Central memory CD4-positive, alpha-beta T cell (primary cell): Measurements from ENCODE around the gene PLA2G6.

Experiments used
- DNase-seq: peaks from one replicate; pipeline ENCODE4 v3.0.0; 2022
- total RNA-seq, 3 experiments: gene quantifications; one replicate each; lab custom pipeline; 2026; lab: John Stamatoyannopoulos, UW

Gene PLA2G6, protein sequence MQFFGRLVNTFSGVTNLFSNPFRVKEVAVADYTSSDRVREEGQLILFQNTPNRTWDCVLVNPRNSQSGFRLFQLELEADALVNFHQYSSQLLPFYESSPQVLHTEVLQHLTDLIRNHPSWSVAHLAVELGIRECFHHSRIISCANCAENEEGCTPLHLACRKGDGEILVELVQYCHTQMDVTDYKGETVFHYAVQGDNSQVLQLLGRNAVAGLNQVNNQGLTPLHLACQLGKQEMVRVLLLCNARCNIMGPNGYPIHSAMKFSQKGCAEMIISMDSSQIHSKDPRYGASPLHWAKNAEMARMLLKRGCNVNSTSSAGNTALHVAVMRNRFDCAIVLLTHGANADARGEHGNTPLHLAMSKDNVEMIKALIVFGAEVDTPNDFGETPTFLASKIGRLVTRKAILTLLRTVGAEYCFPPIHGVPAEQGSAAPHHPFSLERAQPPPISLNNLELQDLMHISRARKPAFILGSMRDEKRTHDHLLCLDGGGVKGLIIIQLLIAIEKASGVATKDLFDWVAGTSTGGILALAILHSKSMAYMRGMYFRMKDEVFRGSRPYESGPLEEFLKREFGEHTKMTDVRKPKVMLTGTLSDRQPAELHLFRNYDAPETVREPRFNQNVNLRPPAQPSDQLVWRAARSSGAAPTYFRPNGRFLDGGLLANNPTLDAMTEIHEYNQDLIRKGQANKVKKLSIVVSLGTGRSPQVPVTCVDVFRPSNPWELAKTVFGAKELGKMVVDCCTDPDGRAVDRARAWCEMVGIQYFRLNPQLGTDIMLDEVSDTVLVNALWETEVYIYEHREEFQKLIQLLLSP
- 16.1 to 74.7 (median 70.9) reads per million in 3 experiments for total RNA-seq

DNA sequence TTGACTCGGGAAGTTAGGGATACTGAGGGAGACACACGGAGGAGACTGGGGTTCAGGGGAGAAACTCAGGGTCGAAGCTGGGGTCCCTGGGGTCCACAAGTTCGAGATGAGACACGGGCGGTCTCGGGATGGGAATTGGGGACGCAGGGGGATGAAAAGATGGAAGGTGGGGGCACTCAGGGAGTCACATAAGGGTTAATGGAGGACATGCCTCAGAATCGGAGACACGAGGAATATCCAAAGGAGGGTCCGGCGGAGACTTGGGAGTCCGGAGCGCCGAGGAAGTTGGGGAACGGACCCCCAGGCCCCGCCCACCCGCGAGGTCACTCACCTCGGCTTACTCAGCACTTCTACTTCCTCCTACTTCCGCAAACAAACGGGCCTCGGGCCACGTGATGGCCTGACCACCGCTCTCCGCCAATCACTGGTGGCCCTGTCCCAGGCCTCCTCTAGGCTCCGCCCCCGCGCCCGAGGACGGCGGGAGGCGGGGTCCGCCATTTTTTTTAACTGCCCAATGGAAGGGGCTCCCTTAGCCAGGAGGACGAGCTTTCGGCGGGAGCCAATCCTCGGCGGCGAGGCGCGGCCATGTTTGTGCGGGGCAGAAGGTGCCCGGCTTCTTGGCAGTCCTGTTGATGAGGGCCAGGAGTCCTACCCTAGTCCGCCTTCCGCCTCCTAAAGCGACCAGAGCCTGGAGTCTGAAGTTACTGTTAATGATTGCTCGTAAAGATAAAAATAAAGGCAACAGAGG lies at the start of gene PLA2G6:
Gene PLA2G6, minus strand, starts transcription at position 378 of the 748 bp plus-strand sequence. CDS start 12,404 bp downstream, outside the sequence.
- DNase-seq: peak; percentile 92

DNA sequence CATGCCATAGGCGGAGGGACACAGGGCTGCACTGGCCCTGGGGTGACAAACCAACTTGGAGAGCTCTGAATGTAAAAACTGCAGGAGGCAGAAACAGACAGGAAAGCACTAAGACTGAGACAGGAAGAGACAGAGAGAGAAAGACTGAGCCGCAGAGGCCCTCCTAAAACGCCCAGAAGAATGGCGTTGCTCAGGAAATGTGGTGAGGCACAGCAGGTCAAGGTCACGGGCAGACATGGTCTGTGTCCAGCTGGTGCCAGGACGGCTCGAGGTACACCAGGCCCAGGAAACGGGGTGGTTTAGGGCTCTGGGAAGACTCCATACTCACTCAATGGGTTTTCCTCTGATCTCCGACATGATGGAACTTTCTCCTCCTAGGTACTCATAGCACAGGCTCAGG lies 49.3 kb upstream of the PLA2G6 start:
- no peak for DNase-seq

DNA sequence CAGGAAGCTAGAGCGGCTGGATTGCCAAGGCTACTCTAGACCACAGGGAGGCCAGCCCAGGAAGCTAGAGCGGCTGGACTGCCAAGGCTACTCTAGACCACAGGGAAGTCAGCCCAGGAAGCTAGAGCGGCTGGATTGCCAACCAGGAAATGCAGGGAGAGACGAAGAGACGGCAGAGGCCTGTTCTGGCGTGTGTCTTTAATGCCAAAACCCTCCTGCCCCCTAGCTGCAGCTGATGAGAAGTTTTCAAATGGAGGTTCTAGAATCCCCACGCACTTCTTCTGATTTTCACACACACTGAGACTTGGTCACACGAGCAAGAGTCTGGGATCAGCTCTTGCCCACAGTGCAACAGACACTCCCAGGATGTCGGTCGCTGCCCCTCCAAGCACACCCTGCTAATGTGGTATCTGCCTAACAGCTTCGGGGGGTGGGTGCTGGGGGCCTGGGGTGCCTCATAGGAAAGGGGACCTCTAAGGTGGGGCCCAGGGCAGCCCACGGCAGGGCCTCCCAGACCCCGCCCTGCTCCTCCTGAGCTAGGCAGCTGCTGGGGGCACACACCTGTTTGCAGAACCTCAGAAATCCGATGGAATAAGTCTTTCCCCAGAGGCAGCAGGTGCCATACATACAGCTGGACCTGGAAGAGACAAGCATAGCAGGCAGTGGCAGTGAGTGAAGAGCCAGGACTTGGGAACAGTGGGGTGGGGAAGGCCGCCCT lies 48.6 kb upstream of the PLA2G6 start:
- peak; percentile 39 for DNase-seq

DNA sequence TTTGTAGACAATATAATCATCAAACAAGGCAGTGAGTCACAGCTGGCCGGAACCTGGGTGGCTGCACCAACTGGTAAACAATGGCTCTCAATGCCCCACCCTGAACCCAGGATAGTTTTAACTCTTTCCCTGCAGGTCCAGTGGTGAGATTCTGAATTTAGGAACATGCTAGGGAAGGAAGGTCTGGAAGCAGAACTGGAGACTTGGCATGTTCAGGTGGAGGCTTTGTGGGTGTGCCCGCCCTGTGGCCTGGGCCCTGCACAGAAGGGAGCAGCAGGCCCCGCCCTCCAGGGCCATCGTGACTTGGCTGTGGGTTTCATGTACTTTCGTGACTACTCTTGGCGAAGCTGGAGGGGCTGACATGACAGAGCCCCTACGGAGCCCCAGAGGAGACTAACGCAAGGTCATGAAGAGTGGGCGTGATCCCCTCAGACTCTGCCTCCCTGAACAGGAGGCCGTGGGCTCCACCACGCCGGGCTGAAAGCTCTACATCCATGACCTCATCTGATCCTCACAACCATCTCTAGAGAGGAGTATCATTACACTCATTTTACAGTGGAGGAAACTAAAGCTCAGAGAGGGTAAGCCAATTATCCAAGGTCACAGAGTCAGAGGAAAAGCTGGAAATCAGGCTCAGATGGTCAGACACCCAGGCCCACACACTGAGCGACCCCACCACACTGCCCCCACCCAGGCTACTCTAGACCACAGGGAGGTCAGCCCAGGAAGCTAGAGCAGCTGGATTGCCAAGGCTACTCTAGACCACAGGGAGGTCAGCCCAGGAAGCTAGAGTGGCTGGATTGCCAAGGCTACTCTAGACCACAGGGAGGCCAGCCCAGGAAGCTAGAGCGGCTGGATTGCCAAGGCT lies 47.5 kb upstream of the PLA2G6 start:
- no peak for DNase-seq

DNA sequence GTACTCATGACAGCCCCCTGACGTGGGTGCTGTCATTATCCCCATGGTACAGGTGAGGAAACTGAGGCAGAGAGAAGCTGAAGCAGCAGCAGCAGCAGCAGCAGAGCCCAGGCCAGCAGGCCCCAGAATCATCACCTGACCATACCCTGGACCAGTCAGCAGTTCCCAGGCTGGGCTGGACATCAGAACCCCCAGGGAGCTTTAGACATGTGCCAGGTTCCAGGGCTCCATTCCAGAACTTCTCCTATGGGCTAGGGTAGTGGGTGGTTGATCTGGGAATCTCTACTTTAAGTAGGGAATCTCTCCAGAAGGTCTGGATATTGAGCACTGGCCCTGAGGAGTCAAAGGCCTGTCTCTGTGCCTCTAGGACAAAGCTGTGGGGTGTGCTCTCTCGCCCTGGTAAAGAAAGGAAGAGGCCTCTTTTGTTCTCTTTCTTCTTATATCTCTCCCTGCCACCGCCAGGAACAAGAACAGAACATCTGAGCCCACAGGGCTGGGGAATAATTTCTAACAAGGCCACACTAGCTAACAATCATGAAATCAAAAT lies 46.8 kb upstream of the PLA2G6 start:
- DNase-seq: no peak

DNA sequence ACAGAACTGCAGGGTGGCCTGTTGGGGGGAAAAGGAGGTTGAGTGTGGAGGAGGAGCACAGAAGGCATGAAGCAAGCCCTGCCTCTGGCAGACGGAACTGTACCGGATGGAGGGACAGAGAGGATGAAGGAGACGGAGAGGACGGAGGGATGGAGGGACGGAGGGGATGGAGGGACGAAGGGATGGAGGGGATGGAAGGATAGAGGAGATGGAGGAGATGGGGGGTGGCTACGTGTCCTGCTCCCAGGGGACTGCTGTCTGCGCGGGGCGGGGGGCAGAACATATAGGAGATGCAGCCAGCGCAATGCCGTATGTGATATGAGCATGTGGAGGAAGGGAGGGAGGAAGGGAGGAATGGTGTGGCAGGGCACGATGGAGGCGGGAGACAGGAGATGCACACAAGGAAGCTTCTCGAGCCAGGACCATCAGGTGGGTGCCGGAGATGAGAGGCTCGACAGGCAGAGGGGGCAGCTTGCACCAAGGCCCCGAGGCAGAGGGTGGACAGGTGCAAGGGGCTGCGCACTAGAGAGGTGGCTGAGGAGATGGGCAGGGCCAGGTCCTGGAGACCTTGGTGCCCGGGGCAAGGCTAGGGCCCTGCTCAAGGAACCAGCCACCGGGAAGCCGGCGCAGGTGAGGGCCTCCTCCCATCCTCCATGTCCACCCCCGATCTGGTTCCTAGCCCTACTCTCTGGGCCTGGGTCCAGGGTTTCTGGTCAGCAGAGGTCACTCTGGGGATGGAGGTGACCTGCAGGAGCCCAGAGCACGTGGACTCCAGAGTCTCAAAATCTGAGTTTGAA lies 45.4 kb upstream of the PLA2G6 start:
- DNase-seq: no peak

DNA sequence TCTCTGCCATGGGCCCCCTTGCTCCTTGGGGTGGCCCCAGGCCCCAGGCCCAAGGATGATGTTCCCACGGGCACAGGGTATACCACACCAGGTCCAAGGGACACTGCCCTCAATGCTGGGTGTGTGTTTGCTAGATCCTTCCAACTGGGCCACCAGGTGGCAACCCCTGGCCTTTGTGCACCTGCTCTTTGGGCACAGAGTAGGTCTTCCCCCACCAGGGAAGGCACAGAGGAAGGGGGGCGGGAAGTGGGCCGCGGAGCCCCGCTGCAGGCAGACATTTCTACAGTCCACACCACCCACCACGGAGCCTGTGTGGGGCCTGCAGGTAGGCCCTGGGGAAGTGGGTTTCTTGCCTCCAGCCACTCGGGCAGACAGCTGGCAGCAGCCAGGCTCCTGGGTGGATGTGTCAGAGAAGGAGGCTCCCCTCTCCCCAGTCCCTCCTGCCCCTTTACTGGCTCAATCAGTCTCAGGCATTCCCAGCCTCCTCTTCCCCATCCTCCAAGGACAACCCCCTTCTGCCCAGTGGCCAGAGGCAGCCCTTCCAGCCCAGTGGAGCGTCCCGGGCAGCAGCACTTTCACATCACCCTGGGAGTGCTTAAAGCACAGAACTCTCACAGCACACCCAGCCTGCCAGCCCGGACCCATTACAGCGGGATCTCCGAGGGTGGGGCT lies 41.8 kb upstream of the PLA2G6 start:
- no peak for DNase-seq

DNA sequence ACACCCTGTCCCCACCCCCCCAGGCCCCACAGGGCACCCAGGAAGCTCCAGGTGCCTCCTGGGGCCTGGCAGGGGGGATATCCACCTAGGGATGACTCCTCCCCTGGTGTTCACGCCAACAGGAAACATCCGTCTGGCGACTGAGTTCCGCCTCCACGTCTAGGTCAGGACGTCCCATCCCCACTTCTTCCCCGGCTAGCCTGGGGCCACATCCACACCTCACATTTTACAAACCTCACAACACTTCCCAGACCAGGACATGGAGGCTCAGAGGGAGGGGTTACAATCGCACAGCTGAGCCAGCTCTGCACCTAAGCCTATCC lies 41.1 kb upstream of the PLA2G6 start:
- DNase-seq: no peak

DNA sequence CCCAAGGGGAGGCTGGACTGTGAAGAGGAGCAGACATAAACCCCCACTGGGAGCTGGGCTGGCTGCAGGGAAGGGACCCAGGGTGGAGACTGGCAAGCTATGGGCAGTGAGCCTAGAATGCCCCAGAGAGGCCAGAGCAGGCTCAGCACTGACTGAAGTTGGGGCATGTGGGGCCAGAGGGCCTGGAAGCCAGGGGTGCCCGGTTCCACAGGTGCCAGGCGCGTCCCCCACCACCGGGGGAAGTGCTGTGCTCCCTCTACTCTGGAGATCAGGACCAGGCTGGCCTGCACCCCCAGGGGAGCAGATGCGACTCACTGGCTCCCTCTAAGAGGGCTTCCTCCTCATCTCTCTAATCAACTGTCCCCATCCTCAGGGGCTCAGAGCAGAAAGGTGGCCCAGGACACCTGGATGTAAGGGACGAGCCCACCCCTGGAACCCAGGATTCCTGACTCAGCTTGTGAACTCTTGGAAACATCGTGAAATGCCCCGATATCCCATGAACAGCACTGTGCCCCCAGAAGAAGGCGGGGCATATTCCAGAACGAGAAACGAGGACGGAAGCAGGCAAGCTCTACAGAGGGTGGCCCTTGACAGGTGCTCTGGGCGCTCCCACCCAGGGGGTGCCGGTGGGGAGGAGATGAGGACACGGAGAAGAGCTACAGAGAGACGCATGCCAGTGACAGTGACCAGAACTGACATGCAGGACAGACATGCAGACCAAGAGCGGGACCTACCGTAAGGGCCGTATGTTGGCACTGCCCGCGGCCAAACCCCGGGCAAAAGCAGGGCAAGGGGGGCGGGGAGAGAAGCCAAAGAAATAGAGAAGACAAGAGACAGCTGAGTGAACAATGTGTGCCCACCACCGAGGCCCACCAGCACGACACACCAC lies 40.5 kb upstream of the PLA2G6 start:
- no peak for DNase-seq

DNA sequence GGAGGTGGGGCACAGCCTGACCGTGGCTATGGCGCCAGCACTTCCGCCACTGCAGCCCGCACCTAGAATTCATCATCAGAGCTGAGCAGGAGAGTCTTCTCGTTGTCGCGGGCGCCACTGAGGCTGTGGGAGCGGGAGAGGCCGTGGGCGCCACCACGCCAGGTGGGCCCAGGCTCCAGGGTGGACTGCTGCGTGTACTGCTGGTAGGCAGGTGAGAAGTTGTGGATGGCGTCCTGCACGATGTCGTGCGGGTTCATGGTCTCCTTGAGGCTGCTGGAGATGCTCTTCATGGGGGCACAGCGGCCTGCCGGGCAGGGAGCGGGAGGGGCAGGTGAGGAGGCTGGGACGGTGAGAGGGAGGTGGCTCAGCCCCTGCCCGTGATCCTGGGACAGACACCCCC lies 39.8 kb upstream of the PLA2G6 start:
- no peak for DNase-seq

DNA sequence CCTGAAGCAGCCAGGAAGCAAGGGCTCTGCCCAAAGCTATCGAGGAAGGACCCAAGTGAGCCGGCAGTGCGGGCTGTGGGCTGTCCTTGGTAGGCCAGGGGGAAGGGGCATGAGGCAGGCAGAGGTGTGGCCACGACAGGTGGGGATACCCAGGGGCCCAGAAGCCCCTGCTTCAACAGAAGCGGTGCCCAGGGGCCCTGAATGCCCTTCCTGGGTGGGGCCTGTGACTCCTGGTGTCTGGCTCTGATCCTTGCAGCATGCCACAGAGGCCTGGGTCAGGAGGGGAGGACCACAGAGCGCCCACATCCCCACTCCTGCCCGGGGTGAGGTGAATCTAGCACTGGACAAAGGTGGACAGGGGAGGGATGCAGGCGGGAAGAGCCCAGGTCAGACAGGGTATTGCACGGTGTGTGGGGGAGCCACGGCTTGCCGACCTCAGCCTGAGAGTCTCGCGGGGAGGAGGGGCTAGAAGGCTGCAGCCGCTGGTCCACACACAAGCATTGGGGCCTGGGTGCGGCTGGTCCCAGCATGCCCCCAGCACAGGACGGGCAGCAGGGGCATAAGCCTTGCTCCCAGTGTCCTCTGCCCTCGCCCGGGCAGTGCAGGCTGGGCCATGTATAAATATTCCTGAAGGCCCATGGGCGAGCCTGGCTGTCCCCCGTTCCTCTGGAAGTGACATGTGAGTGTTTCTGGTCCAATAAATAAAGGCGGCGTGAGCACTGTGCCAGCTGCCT lies 39.2 kb upstream of the PLA2G6 start:
- no peak for DNase-seq

DNA sequence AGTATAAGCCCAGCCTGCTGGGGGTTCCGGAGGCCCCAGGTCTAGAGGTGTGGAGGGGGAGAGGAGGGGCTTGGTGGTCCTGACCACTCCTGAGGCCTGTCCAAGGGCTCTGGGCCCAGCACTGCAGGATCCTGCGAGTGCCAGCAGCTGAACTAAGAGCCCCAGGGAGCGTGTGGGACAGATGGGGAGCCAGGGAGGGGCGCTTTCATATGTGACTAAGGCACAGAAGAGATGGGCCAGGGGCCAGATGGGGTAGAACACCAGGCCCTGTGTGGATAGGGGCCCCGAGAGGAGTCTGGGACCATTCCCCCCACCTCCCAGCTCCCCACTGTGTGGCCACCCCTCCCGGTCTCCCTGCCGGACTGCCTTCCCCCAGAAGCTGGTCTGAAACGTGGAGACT lies 38.5 kb upstream of the PLA2G6 start:
- no peak for DNase-seq

DNA sequence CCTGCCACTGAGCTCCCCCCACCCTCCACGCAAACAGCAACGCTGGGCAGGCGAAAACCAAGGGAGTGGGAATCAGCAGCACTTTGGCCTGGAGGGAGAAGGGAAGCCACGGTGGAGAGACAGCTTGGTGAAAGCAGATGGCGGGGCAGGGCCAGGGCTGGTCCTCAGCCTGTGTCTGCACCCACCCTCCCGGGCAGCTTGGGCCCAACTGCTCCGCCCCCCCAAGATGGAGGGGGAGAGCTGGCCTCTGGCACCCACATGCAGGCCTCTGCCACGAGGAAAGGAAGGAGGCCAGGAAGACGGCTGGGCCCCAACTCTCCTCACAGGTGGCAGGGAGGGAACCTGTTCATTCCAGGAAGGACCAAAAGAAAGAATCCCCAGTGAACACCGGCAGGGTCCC lies 38.0 kb upstream of the PLA2G6 start:
- no peak for DNase-seq

DNA sequence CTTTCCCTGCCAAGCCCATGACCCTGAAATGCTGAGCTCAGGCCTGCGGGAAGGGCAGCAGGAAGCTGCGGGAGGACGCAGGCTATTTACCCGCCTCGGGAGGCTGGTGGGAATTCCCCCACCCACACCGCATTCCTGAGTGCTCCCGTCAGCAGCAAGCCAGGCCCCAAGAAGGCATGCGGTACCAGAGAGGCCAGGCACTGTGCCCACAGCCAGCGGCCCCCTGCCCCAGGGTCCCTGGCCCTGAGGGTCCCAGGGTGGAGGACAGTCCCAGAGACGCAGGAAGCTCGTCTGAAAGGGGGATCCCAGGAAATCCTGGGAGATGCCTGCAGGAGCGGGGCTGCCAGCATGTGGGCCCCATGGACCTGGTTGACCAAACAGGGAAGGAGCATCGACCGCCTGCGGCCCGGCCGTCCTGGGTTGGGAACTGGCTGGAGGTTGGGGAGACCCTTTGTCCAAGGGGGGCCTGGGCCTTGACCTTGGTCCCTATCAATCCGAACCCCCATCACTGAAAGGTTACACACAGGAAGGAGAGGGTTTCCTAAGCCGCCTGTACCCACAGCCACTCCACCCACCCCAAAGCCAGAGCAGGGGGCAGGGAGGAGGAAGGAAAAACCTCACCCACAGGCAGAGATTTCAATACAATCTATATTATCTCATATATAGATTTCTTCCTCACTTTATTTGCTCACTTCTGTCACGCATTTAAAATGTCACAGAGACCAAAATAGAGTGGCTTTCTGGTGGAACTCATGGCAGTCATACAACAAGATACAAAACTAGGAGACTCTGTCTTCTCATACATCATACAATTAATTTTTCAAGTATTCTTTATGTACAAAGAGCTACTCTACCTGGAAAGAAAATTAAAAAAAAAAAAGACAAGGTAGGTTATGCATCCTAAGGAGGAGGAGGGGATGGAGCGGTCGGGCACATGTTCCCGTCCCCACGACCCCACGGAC lies 37.3 kb upstream of the PLA2G6 start:
- peak; percentile 63 for DNase-seq

DNA sequence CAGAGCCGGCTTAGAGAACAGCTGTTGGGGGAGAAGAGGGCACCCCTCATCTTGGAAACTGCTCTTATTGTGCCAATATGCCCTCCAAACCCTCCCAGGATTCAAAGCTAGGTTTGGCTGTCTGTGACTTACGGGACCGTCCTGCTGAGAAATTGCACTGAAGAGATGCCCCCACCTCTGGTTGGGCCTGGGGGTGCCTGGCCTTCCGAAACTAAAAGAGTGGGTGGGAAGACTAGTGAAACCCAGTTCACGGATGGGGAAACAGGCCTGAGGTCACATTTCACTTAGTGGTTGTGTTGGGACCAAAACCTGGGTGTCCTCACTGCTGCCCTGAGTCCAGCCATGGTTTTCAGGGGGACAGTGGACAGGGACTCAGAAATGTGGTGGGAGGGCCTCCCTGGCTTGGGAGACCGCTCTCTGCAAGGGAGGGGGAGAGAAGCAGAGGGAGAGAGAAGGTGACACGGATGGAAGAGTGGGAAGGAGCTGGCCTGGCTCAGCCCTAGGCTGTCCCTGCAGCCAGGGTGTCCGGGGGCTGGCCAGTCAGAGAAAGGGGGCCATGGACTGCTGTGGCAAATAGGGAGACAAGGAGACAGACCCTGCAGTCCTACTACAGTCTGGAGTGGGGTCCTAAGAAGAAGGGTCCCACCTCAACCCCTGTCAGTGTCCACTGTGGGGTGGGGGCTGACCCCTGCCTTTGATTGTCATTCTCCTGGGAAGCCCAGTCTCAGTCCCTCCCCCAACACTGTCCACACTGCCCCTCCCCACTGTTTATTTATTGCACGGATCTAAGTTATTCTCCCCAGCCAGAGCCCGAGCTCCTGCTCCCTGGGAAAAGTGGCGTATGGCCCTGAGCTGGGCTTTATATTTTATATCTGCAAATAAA lies 33.8 kb upstream of the PLA2G6 start:
- DNase-seq: no peak
